Stomach (tissue), 9 donors: ENCODE data around the gene MRPS35. TPM values are rescaled to one million over a fixed set of nuclear protein-coding genes. Genes with fewer than 3 reads are reported as not detected.

Experiments used
- DNase-seq, 2 donors: peaks; one replicate each; pipeline versions ENCODE4 v3.0.0 to v3.0.0-alpha.2; 2013 to 2019
- H3K27ac ChIP-seq, 5 donors: fragments of 200-600 bp in 4 of 5; sonication (generic) in 4 of 5; one replicate each; pipeline ENCODE4 v1.5.1; 2013 to 2019; ENCODE audit warnings: mild to moderate bottlenecking in 1 of 5, moderate library complexity in 1 of 5
- H3K27me3 ChIP-seq, 3 donors: fragments of 200-600 bp; sonication (generic); one replicate each; pipeline ENCODE4 v1.5.1; 2017 to 2019; ENCODE audit warnings: mixed run types in 1 of 3
- H3K36me3 ChIP-seq, 4 donors: fragments of 200-600 bp; sonication (generic); 1 replicate in 3 of 4; 2 replicates in 1 of 4; pipeline ENCODE4 v1.5.1; 2016 to 2019
- H3K4me1 ChIP-seq, 4 donors: fragments of 200-600 bp; sonication (generic); one replicate each; pipeline ENCODE4 v1.5.1; 2016 to 2019
- H3K4me3 ChIP-seq, 4 donors: fragments of 200-600 bp; sonication (generic) in 3 of 4; one replicate each; pipeline ENCODE4 v1.5.1; 2016 to 2019; ENCODE audit warnings: mild to moderate bottlenecking in 1 of 4
- H3K9me3 ChIP-seq, 4 donors: fragments of 200-600 bp; sonication (generic); one replicate each; pipeline ENCODE4 v1.5.1; 2016 to 2019
- EP300 ChIP-seq: sonication (generic); formaldehyde crosslinking; IDR thresholded peaks from one replicate; pipeline ENCODE4 v1.6.1; 2017; ENCODE audit warnings: antibody characterized with exemption
- POLR2A ChIP-seq, 4 donors: fragments of 450-650 bp; IDR thresholded peaks; one replicate each; pipeline ENCODE4 v1.6.1; 2016; ENCODE audit warnings: antibody characterized with exemption in 4 of 4, control low read depth in 2 of 4, mild to moderate bottlenecking in 1 of 4, moderate library complexity in 1 of 4
- POLR2AphosphoS5 ChIP-seq, 3 donors: sonication (generic); formaldehyde crosslinking; IDR thresholded peaks; one replicate each; pipeline ENCODE4 v1.6.1; 2016; ENCODE audit warnings: antibody characterized with exemption in 3 of 3
- WGBS, 5 donors: extraction: QIAGEN DNeasy Blood & Tissue Kit in 3 of 5; methylation state at CpG; one replicate each; pipeline versions ENCODE4 v1.1.5 to v1.1.7; 2013 to 2018; 5-methylcytosine and 5-hydroxymethylcytosine counted together
- intact Hi-C: fragments of 100-400 bp; cut with DNase I; formaldehyde crosslinking; loops from one replicate; pipeline ENCODE4 v1.15.1; 2023; ENCODE audit warnings: low total_unique reads
- polyA plus RNA-seq, 3 donors: library from polyadenylated mRNA; stranded (reverse); fragments of 200-250 nt; gene quantifications; one replicate each; pipeline ENCODE4 v1.2.3, GENCODE V29; 2013
- total RNA-seq, 5 donors: library from RNA; depleted of rRNA; stranded (reverse); fragments of >200 nt; gene quantifications; one replicate each; pipeline versions ENCODE4 v1.1.0 to v1.2.3, GENCODE V29; 2014 to 2016
- TF ChIP-seq, protein P1 (sequence below), 7 experiments: fragments of 450-650 bp in 4 of 7; fragments of 200-600 bp in 3 of 7; sonication (generic) in 3 of 7; IDR thresholded peaks; one replicate each; pipeline ENCODE4 v1.5.1; 2016 to 2019; ENCODE audit warnings: antibody characterized with exemption in 7 of 7, control low read depth in 2 of 7, mild to moderate bottlenecking in 1 of 7
- donor health status: healthy with polysubstance abuse.
- donor health status: Bipolar disorder and iron deficiency.
- donor health status: healthy.

Gene MRPS35
- total and polyA plus RNA-seq, 8 donors = 9.8 to 71.6 (median 35.9) TPM

DNA sequence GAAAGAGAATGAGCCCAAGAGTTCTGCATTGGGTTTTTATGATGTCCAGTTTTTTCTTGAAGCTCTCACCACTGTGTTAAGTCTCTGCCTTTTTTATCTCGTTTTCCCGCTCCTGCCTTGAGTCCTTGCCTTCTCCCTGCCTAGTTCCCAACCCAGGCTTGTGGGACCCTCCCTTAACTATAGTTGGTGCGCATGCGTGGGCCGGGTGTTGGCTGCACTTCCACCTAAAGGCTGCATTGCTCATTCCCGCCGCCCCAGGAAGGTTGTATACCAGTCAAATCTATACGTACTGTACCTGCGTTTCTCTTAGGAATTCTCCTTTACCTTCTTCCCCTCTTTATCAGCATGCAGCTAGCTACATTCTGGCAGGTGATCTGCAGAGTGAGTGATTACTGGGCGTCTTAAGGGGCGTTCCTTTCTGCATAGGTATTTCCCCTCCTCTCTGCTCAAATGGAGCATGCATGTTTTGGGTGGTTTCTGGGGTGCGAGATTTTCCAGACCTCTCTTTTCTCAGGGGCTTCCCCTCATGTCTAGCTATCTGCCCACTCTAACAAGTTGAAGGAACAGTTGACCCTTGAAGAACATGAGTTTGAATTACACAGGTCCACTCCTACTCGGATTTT is 21.0 kb upstream of the MRPS35 start:
- no peak for DNase-seq
- Histone ChIP-seq H3K4me1 (peaks cover 0 to 14% (median 3%) of the 10 kb centered on the region in 4 donors), H3K9me3 (no peaks in the 10 kb centered on the region), H3K4me3 (no peak overlapping the region), H3K27ac (peak overlapping the region in 3 of 5 donors; percentile 46 to 73 (median 63)), H3K27me3 (no peaks in the 10 kb centered on the region), H3K36me3 (peaks cover 21 to 84% (median 78%) of the 10 kb centered on the region in 4 donors)
- intact Hi-C loops = no loop called here
- TF ChIP-seq POLR2A (IDR thresholded peaks at IDR 0.05) = no peak
- TF ChIP-seq EP300 = no peak
- no peak for TF ChIP-seq POLR2AphosphoS5 (IDR thresholded peaks at IDR 0.05)
- TF ChIP-seq, protein P1, sequence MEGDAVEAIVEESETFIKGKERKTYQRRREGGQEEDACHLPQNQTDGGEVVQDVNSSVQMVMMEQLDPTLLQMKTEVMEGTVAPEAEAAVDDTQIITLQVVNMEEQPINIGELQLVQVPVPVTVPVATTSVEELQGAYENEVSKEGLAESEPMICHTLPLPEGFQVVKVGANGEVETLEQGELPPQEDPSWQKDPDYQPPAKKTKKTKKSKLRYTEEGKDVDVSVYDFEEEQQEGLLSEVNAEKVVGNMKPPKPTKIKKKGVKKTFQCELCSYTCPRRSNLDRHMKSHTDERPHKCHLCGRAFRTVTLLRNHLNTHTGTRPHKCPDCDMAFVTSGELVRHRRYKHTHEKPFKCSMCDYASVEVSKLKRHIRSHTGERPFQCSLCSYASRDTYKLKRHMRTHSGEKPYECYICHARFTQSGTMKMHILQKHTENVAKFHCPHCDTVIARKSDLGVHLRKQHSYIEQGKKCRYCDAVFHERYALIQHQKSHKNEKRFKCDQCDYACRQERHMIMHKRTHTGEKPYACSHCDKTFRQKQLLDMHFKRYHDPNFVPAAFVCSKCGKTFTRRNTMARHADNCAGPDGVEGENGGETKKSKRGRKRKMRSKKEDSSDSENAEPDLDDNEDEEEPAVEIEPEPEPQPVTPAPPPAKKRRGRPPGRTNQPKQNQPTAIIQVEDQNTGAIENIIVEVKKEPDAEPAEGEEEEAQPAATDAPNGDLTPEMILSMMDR (IDR thresholded peaks at IDR 0.05) = no peak
- 72 to 90% (median 80%) methylated on average over 13 of the region's 13 CpGs for WGBS, 5 donors

DNA sequence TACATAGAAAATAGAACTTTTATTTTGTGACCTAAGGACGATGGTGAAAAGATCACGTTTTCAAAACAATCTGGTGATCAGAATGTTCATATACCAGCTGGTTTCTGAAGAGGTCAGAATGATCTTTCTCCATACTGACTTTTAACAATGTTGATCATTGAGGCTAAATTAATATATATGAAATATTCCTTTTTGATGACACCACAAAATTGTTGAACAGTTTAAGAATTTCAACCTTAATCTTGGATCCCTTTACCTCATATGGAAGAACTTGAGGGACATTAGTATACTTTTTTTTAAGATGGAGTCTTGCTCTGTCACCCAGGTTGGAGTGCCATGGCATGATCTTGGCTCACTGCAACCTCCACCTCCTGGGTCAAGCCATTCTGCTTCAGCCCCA is 17.2 kb upstream of the MRPS35 start:
- Histone ChIP-seq H3K4me3 (no peak overlapping the region), H3K27me3 (no peaks in the 10 kb centered on the region), H3K36me3 (peaks cover 14 to 84% (median 71%) of the 10 kb centered on the region in 4 donors), H3K4me1 (peaks cover 0 to 15% (median 1%) of the 10 kb centered on the region in 4 donors), H3K27ac (no peak overlapping the region), H3K9me3 (no peaks in the 10 kb centered on the region)
- no peak for DNase-seq
- intact Hi-C loops = no loop called here
- TF ChIP-seq POLR2A (IDR thresholded peaks at IDR 0.05) (no peak), POLR2AphosphoS5 (IDR thresholded peaks at IDR 0.05) (no peak), EP300 (no peak)
- TF ChIP-seq, protein P1 (IDR thresholded peaks at IDR 0.05) = no peak
- WGBS, 5 donors = 85 to 95% (median 91%) methylated on average over 2 of the region's 2 CpGs

DNA sequence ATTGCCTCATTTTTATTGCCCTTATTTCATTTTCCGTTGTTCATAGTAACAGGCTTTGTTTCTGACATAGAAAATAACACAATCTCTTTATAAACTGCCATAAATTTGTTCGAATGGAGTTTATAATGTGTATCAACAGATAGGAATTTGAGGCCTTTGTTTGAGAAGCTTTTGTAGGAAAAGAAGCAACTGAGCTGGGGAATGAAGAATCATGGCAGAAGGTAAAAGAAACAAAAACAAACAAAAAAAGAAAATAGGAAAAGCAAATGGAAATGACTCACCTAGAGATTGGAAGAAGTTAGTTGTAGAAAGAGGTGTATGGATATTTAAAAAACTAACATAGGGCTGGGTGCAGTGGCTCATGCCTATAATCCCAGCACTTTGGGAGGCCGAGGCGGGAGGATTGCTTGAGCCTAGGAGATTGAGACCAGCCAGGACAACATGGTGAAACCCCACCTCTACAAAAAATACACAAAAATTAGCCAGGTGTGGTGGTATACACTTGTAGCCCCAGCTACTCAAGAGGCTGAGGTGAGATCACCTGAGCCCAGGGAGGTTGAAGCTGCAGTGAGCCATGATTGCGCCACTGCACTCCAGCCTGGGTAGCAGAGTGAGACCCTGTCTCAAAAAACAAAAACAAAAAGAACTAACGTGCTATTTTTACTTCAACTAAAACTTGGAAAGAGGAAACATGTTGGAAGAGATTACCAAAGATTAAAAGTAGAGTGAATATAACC is 14.9 kb upstream of the MRPS35 start:
- Histone ChIP-seq H3K27ac (peak overlapping the region; percentile 67 to 80 (median 71)), H3K9me3 (no peaks in the 10 kb centered on the region), H3K4me3 (no peak overlapping the region), H3K36me3 (peaks cover 11 to 61% (median 48%) of the 10 kb centered on the region in 4 donors), H3K27me3 (no peaks in the 10 kb centered on the region), H3K4me1 (peaks cover 0 to 15% (median 0%) of the 10 kb centered on the region in 4 donors)
- no peak for DNase-seq
- TF ChIP-seq EP300 (no peak), POLR2AphosphoS5 (IDR thresholded peaks at IDR 0.05) (no peak), POLR2A (IDR thresholded peaks at IDR 0.05) (no peak)
- TF ChIP-seq, protein P1 (IDR thresholded peaks at IDR 0.05) = no peak
- 72 to 79% (median 76%) methylated on average over 6 of the region's 6 CpGs for WGBS, 5 donors
- intact Hi-C loops = no loop called here

DNA sequence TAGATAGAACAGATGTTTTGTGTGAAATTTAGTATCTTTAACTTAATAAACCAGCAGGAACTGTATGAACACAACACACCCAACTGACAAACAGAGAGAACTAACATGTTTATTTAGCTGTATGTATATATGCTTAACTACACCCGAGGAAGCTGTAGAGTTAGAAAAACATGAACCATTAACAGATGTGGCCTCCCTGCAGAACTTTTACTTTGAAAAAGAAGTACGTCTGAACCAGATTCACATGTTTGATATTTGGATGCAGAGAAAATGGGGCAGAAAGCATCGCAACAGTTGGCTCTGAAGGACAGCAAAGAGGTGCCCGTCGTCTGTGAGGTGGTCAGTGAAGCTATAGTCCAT is 14.4 kb upstream of the MRPS35 start, which contains the start of gene REP15:
Gene REP15, plus strand, starts transcription at position 155 of the 360 bp plus-strand sequence. Its CDS starts 116 bp downstream, at position 271.
- 27 to 49% (median 31%) methylated on average over 5 of the region's 5 CpGs for WGBS, 5 donors
- peaks cover 11 to 55% (median 43%) of the 10 kb centered on the region in 4 donors for H3K36me3 ChIP-seq
- TF ChIP-seq EP300 (no peak), POLR2AphosphoS5 (IDR thresholded peaks at IDR 0.05) (no peak), POLR2A (IDR thresholded peaks at IDR 0.05) (no peak)
- TF ChIP-seq, protein P1 (IDR thresholded peaks at IDR 0.05) = no peak
- H3K27ac ChIP-seq = peak within 1 kb of the TSS; percentile 67 to 80 (median 71)
- peak in 1 of 2 donors; percentile 63 for DNase-seq
- H3K27me3 ChIP-seq = no peaks in the 10 kb centered on the region
- H3K4me1 ChIP-seq = peaks cover 0 to 15% (median 0%) of the 10 kb centered on the region in 4 donors
- H3K9me3 ChIP-seq = no peaks in the 10 kb centered on the region
- intact Hi-C loops = no loop called here
- peak within 1 kb of the TSS in 3 of 4 donors; percentile 15 to 27 (median 22) for H3K4me3 ChIP-seq
